Measurements from ENCODE around the gene PDE4A. TPM values are rescaled to one million over a fixed set of nuclear protein-coding genes. Genes with fewer than 3 reads are reported as not detected.

Gene PDE4A
- polyA plus RNA-seq: 0.63 and 2.5 TPM in 2 replicates

GRCh38 chr19:10420444-10421239 is at the start of gene PDE4A:
Gene PDE4A, plus strand, starts transcription at chr19:10420538. Its CDS starts 227 bp downstream, at chr19:10420765.

GRCh38 chr19:10380313-10381102 is 39.8 kb upstream of the PDE4A start, which contains the start of gene TYK2:
Gene TYK2, minus strand, starts transcription at chr19:10380572. Its CDS starts 2,166 bp downstream, at chr19:10378406.

GRCh38 chr19:10403137-10404021 is 17.0 kb upstream of the PDE4A start, which contains the start of gene CDC37:
Gene CDC37, minus strand, starts transcription at chr19:10403542. Its CDS starts 63 bp downstream, at chr19:10403479.

GRCh38 chr19:10503002-10503789 is 82.9 kb downstream of the PDE4A start, which contains the start of gene KEAP1:
Gene KEAP1, minus strand, starts transcription at chr19:10503356. Its CDS starts 3,323 bp downstream, at chr19:10500033.

GRCh38 chr19:10517361-10517759 is 97.0 kb downstream of the PDE4A start, which contains the start of gene S1PR5:
Gene S1PR5, minus strand, starts transcription at chr19:10517447. Its CDS starts 2,436 bp downstream, at chr19:10515011.

Other genes with a start within 250 kb of the PDE4A start
- 28.9 and 38.4 TPM in 2 replicates for gene DNMT1, start 225.6 kb upstream of the PDE4A start, polyA plus RNA-seq
- not detected in 2 replicates for gene S1PR2, start 189.2 kb upstream of the PDE4A start, polyA plus RNA-seq
- 11.7 and 13.8 TPM in 2 replicates for gene MRPL4, start 168.3 kb upstream of the PDE4A start, polyA plus RNA-seq
- gene ICAM1, start 149.4 kb upstream of the PDE4A start, polyA plus RNA-seq: not detected in 2 replicates
- gene ICAM4, start 133.6 kb upstream of the PDE4A start, polyA plus RNA-seq: not detected in 2 replicates
- 0.24 TPM in 1 of 2 replicates, not detected in the other for gene ICAM5, start 130.6 kb upstream of the PDE4A start, polyA plus RNA-seq
- gene ZGLP1, start 110.7 kb upstream of the PDE4A start, polyA plus RNA-seq: not detected in 2 replicates
- 12.7 and 29.5 TPM in 2 replicates for gene FDX2, start 104.5 kb upstream of the PDE4A start, polyA plus RNA-seq
- gene RAVER1, start 87.0 kb upstream of the PDE4A start, polyA plus RNA-seq: 0.13 TPM in 2 replicates
- gene ICAM3, start 80.9 kb upstream of the PDE4A start, polyA plus RNA-seq: 2.8 TPM in 1 of 2 replicates, not detected in the other
- 8.2 and 13.2 TPM in 2 replicates for gene TYK2, start 40.0 kb upstream of the PDE4A start, polyA plus RNA-seq
- 16.1 and 22.6 TPM in 2 replicates for gene CDC37, start 17.0 kb upstream of the PDE4A start, polyA plus RNA-seq
- 11.3 and 23.4 TPM in 2 replicates for gene KEAP1, start 82.8 kb downstream of the PDE4A start, polyA plus RNA-seq
- 0.32 TPM in 1 of 2 replicates, not detected in the other for gene S1PR5, start 96.9 kb downstream of the PDE4A start, polyA plus RNA-seq
- 5.6 TPM in 1 of 2 replicates, not detected in the other for gene ATG4D, start 123.4 kb downstream of the PDE4A start, polyA plus RNA-seq
- 2.4 and 5.3 TPM in 2 replicates for gene KRI1, start 145.5 kb downstream of the PDE4A start, polyA plus RNA-seq
- 17.1 and 34.4 TPM in 2 replicates for gene CDKN2D, start 148.4 kb downstream of the PDE4A start, polyA plus RNA-seq
- 2.5 TPM in 1 of 2 replicates, not detected in the other for gene AP1M2, start 166.8 kb downstream of the PDE4A start, polyA plus RNA-seq
- gene SLC44A2, start 205.0 kb downstream of the PDE4A start, polyA plus RNA-seq: 7.4 and 12.4 TPM in 2 replicates
- gene ILF3, start 233.8 kb downstream of the PDE4A start, polyA plus RNA-seq: 29.6 and 33.0 TPM in 2 replicates

All from Purkinje cell (primary cell).